Endothelial cell of umbilical vein (primary cell): ENCODE data around the gene SLC30A10.
"Not testable (repeated sequence)": the region's sequence is repeated elsewhere in the genome, so short reads cannot be mapped to it uniquely, and the experiment has no call there.

ENCODE experiments used
- CTCF ChIP-seq, 2 donors: IDR thresholded peaks; 1 replicate in 1 of 2; 2 replicates in 1 of 2; pipeline ENCODE4 v1.5.1; 2011; ENCODE audit warnings: low read length in 2 of 2, mild to moderate bottlenecking in 2 of 2, moderate library complexity in 2 of 2, control low read depth in 1 of 2, inconsistent platforms in 1 of 2, low read depth in 1 of 2; ENCODE audit not compliant: insufficient read depth in 1 of 2; ENCODE audit errors: extremely low read depth in 1 of 2
- FOS ChIP-seq: IDR thresholded peaks from 2 replicates; pipeline ENCODE4 v1.6.1; 2011; ENCODE audit warnings: mild to moderate bottlenecking, low read length, moderate library complexity, borderline replicate concordance; ENCODE audit not compliant: insufficient read depth
- JUN ChIP-seq: IDR thresholded peaks from 2 replicates; pipeline ENCODE4 v1.6.1; 2011; ENCODE audit warnings: borderline replicate concordance, low read depth; ENCODE audit not compliant: insufficient read length, insufficient read depth
- MAX ChIP-seq: IDR thresholded peaks from 2 replicates; pipeline ENCODE4 v1.6.1; 2011; ENCODE audit not compliant: insufficient read depth, insufficient read length
- POLR2A ChIP-seq: IDR thresholded peaks from 2 replicates; pipeline ENCODE4 v1.6.1; 2012; ENCODE audit warnings: low read depth, mild to moderate bottlenecking, control low read depth, low read length
- POLR2AphosphoS5 ChIP-seq: IDR thresholded peaks from 2 replicates; pipeline ENCODE4 v1.6.1; 2012; ENCODE audit warnings: low read depth, mild to moderate bottlenecking, control low read depth, low read length, moderate library complexity; ENCODE audit not compliant: insufficient read depth

GRCh38 chr1:219948766-219949165, 20.4 kb upstream of the SLC30A10 start:
- not testable (repeated sequence) for TF ChIP-seq FOS; POLR2AphosphoS5; CTCF (IDR thresholded peaks at IDR 0.05; ENCODE audit: extremely low read depth in 1 of 2, insufficient read depth in 1 of 2, low read depth in 1 of 2, low read length in 2 of 2); POLR2A; JUN; MAX
